HL-60/S4 treated with phorbol 12-myristate 13-acetate at 8.2 ng/mL for 4 days and 3 days (cell line): Measurements from ENCODE around the gene FLRT1.

Source experiments
- in situ Hi-C: fragments of 300-500 bp; cut with MboI; formaldehyde crosslinking; loops from 2 replicates; pipeline ENCODE4 v1.15.0; 2022; ENCODE audit warnings: low sequenced_read_pairs

The FLRT1 gene

DNA sequence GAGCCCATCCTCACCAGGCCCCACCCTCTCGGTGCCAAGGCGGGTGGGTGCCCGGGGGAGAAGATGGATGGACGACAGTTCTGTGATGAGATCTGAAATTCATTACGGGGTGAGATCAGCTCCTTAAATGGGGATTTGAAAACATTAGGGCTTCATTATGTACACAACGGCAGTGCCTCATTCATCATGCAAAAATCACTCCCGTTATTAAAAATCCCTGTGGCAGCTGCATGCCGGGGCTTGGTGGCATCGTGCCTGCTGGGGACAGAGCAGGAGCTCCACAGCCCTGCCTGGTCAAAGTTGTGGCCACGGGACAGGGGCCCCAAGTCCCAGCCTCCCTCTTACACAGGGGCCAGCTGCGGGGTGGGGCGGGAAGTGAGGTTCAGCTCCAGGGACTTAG is 29.3 kb upstream of the FLRT1 start:
- in situ Hi-C loops: no loop called here

DNA sequence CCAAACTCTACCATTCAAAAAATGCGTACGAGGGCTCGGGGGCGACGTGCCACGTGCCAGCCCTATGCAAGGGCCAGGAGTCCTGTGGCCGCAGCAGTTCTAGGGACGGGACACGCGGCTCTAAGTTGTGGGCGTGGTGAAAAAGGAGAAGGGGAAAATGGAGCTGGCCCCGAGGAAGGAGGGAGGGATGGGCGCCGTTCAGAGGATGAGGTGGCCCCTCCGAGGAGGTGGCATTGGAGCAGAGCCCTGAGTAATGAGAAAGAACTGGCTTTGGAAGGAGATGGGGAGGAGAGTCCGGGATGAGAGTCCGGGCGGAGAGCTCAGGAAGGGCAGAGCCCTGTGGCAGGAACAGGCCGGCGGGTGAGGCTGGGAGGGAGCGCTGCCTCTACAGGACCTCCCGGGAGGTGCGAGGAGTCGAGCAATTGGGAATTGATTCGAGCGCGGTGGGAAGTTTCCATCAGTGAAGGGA is 28.5 kb upstream of the FLRT1 start:
- in situ Hi-C loops: no loop called here

- in situ Hi-C loops: no loop called here
Observed at GRCh38 chr11:64007629-64008282, 28.0 kb upstream of the FLRT1 start.

- in situ Hi-C loops: no loop called here
Observed at GRCh38 chr11:64008283-64008913, 27.3 kb upstream of the FLRT1 start.

- in situ Hi-C loops: no loop called here
Observed at GRCh38 chr11:64008914-64009633, 26.7 kb upstream of the FLRT1 start.

DNA sequence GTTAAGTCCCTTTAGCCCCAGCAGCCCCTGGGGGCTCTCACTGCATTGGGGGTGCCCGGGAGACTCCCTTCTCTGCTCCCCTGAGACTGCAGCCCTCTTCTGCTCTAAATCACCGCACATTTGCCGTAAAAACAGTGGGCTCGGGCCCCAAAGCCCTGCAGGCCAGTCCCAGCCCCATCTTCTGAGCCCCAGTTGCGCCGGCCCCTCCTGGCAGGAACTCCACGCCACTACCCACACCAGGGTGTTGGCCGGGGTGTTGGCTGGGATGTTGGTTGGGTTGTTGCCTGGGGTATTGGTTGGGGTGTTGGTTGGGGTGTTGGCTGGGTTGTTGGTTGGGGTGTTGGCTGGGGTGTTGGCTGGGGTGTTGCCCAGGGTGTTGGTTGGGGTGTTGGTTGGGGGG is 26.0 kb upstream of the FLRT1 start:
- in situ Hi-C loops: no loop called here

DNA sequence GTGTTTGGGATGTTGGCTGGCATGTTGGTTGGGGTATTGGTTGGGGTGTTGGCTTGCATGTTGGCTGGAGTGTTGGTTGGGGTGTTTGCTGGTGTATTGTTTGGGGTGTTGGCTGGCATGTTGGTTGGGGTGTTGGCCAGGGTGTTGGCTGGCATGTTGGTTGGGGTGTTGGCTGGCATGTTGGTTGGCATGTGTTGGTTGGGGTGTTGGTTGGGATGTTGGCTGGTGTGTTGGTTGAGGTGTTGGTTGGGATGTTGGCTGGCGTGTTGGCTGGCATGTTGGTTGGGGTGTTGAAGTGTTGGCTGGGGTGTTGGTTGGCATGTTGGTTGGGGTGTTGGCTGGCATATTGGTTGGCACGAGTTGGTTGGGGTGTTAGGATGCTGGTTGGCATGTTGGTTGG is 24.9 kb upstream of the FLRT1 start:
- in situ Hi-C loops: no loop called here

DNA sequence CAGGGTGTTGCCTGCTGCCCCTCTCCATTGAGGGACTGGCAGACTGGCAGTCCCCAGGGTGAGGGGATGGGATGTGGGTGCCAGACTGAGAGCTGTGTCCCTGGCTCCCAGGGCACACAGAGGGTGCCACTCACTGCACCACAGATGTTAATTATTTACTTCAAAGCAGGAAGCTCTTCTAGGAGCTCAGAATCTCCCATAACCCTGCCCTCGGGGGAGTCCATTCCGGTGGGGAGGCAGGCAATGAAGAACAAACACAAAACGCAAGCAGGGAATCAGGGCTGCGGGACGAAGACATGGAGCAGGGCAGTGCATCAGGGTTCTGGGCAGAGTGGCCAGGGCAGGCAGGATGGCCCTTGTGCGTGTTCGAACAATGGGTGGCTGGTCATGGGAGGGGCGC is 24.4 kb upstream of the FLRT1 start:
- in situ Hi-C loops: no loop called here

GRCh38 chr11:64013141-64013896 is 22.4 kb upstream of the FLRT1 start:
- in situ Hi-C loops: no loop called here

- in situ Hi-C loops: no loop called here
Observed at GRCh38 chr11:64014356-64014755, 21.4 kb upstream of the FLRT1 start.

DNA sequence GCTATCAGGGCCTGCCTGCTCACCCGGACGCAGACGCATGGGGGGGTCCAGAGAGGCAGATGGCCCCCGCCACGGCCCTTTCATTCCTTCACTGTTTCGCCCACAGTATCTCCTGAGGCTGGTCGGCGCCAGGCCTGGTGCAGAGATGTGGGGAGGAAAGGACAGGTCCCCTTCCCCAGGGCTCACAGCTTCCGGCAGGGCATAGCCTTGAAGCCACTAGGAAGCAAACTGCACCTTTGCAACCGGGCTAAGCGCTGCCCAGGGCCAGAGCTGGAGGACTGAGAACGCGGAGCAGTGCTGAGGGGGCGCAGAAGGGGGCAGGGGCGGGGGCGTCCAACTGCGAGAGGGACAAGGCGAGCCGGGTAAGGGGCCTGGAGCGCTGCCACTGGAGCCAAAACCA is 20.2 kb upstream of the FLRT1 start:
- in situ Hi-C loops: no loop called here

GRCh38 chr11:64015935-64016845 is 19.5 kb upstream of the FLRT1 start:
- in situ Hi-C loops: no loop called here

DNA sequence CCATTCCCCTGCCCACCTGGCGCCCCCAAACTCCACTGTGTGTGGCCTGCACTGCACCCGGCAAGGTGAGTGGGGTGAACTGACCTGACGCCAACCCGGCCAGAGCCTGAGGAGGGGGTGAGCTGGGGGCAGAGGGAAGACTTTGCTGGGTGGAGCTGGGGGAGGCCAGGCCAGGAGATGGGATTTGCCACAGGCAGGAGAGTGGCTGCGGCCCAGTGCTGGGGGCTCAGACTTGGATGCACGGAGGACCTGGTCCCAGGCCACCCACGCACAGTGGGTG is 17.8 kb upstream of the FLRT1 start:
- in situ Hi-C loops: no loop called here

- in situ Hi-C loops: no loop called here
Observed at GRCh38 chr11:64018310-64018709, 17.4 kb upstream of the FLRT1 start.

- in situ Hi-C loops: no loop called here
Observed at GRCh38 chr11:64019106-64020037, 16.4 kb upstream of the FLRT1 start.

- in situ Hi-C loops: no loop called here
Observed at GRCh38 chr11:64020976-64021756, 14.6 kb upstream of the FLRT1 start.

DNA sequence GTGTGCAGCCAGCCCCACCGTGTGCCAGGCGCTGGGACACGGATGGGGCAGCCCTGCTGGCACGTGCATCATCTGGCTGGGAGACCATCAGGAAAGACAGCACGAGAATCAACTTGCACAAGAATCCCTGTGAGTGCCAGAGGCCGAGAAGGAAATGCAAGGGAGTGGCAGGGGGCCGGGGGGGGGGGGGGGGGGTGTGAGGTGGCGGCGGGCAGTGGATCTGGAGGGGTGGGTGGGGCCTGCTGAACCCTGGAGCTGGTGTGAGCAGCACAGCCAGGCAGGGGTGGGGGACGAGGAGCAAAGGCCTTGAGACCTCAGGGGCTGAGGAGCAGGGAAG is 14.0 kb upstream of the FLRT1 start:
- in situ Hi-C loops: no loop called here

GRCh38 chr11:64022125-64022784 is 13.5 kb upstream of the FLRT1 start:
- in situ Hi-C loops: no loop called here
